Measurements from ENCODE around the gene KANTR. TPM values are rescaled to one million over a fixed set of nuclear protein-coding genes. Genes with fewer than 3 reads are reported as not detected.

KANTR gene
- total RNA-seq, 1 experiment from 2014 or later = 7.5 TPM

DNA sequence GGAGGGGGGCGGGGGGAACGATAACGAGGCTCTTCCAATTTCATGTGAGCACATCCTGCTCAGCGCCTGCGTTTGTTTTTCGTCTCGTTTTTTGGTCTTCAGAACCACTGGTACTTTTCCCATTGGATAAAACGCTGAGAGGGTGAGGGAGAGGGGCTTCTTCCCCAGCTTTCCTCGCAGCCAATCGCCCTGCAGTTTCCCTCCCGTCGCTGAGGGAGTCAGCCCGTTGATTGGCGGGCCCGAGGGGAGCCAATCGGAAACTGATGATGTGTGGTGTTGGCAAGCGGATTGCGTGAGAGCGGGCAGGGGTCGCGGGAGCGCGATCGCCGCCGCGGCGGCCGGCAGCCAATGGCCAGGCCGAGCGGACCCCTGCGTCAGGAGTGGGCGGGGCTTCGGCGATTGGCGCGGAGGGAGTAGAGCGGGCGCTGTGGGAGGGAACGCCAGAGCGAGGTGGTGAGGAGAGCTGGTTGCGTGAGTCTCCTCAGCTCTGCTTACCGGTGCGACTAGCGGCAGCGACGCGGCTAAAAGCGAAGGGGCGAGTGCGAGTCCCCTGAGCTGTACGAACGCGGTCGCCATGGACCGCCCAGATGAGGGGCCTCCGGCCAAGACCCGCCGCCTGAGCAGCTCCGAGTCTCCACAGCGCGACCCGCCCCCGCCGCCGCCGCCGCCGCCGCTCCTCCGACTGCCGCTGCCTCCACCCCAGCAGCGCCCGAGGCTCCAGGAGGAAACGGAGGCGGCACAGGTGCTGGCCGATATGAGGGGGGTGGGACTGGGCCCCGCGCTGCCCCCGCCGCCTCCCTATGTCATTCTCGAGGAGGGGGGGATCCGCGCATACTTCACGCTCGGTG is 11.8 kb upstream of the KANTR start, which contains the start of gene TSPYL2:
Gene TSPYL2, plus strand, starts transcription at position 443 of the 848 bp plus-strand sequence. Its CDS starts 132 bp downstream, at position 575.
- DNase-seq (ENCODE audit: low read depth, low spot score) (peak; percentile 85), ATAC-seq (peak; percentile 95)
- Histone ChIP-seq H2AFZ (ENCODE audit: low read depth, low read length, poor library complexity, severe bottlenecking) (no peak within 1 kb of the TSS), H3K9ac (ENCODE audit: low read length) (peak within 1 kb of the TSS; percentile 84), H3K4me3 (replicated peaks in 1 of 2; ENCODE audit: low read depth in 1 of 2, low read length in 2 of 2) (peak within 1 kb of the TSS; percentile 63 to 70), H3K4me1 (ENCODE audit: control insufficient read depth in 1 of 2, insufficient read depth in 2 of 2, low read length in 2 of 2) (peaks cover 0 to 7% of the 10 kb centered on the region in 2 experiments; a peak in 1 of 4 replicates), H3K9me3 (ENCODE audit: control insufficient read depth in 1 of 2, insufficient read depth in 1 of 2, low read depth in 1 of 2, low read length in 2 of 2) (no peaks in the 10 kb centered on the region), H3K27me3 (ENCODE audit: insufficient read depth, low read length) (no peaks in the 10 kb centered on the region), H3K9me2 (ENCODE audit: insufficient read depth) (no peaks in the 10 kb centered on the region), H3K27ac (ENCODE audit: low read depth, low read length) (peak within 1 kb of the TSS; percentile 51; the same call in 1 of the 2 replicates), H3K79me2 (ENCODE audit: insufficient read depth, low read length) (peaks cover 8% of the 10 kb centered on the region; the same call in 1 of the 2 replicates), H3K36me3 (ENCODE audit: control insufficient read depth in 1 of 2, insufficient read depth in 2 of 2, low read length in 2 of 2) (peaks cover 0 to 10% of the 10 kb centered on the region in 2 experiments; a peak in 1 of 4 replicates), H3K4me2 (ENCODE audit: low read length) (peak within 1 kb of the TSS; percentile 84), H4K20me1 (ENCODE audit: insufficient read depth) (no peaks in the 10 kb centered on the region)
- ChIA-PET POLR2A (interaction anchor here (0.7 to 1.5 kb wide), 8 partner anchors 8 to 143 kb away, joined by 3 to 25 read pairs (median 4); partner anchors contain the start of gene KANTR), CTCF (interaction anchor here (1.0 kb wide), 1 partner anchor 9 kb away, joined by 4 read pairs; no protein-coding TSS in a partner anchor), RAD21 (ENCODE audit: low non-redundant PET in 1 of 2, low total read pairs in 2 of 2, uncharacterized antibody in 2 of 2, unreplicated experiment in 2 of 2) (no interaction called here)
- BruUV-seq (replicated peaks) = no TSS peak
- TF ChIP-seq, protein P1, sequence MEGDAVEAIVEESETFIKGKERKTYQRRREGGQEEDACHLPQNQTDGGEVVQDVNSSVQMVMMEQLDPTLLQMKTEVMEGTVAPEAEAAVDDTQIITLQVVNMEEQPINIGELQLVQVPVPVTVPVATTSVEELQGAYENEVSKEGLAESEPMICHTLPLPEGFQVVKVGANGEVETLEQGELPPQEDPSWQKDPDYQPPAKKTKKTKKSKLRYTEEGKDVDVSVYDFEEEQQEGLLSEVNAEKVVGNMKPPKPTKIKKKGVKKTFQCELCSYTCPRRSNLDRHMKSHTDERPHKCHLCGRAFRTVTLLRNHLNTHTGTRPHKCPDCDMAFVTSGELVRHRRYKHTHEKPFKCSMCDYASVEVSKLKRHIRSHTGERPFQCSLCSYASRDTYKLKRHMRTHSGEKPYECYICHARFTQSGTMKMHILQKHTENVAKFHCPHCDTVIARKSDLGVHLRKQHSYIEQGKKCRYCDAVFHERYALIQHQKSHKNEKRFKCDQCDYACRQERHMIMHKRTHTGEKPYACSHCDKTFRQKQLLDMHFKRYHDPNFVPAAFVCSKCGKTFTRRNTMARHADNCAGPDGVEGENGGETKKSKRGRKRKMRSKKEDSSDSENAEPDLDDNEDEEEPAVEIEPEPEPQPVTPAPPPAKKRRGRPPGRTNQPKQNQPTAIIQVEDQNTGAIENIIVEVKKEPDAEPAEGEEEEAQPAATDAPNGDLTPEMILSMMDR (IDR thresholded peaks at IDR 0.05 in 2 of 3, conservative IDR thresholded peaks at IDR 0.05 in 1 of 3; ENCODE audit: borderline replicate concordance in 1 of 3, insufficient read depth in 1 of 3, low read depth in 2 of 3, low read length in 2 of 3) = no peak
- no peak for TF ChIP-seq SRF (IDR thresholded peaks at IDR 0.05; ENCODE audit: low read depth)
- TF ChIP-seq POLR2AphosphoS5 (IDR thresholded peaks at IDR 0.05; ENCODE audit: low read depth, low read length) = peak; percentile 95
- TF ChIP-seq EGR1 (IDR thresholded peaks at IDR 0.05; ENCODE audit: low read depth) = peak; percentile 53
- TF ChIP-seq SP1 (IDR thresholded peaks at IDR 0.05; ENCODE audit: low read depth) = peak; percentile 70
- TF ChIP-seq MAX (IDR thresholded peaks at IDR 0.05) = peak; percentile 43; the same call in 1 of the 2 replicates
- TF ChIP-seq SIN3A (IDR thresholded peaks at IDR 0.05; ENCODE audit: low read depth) = peak; percentile 68
- no peak for TF ChIP-seq TCF7L2 (IDR thresholded peaks at IDR 0.05; ENCODE audit: borderline replicate concordance, extremely low read depth, insufficient read depth, insufficient read length)
- no peak for TF ChIP-seq RAD21 (IDR thresholded peaks at IDR 0.05; ENCODE audit: low read depth)
- TF ChIP-seq, protein P2, sequence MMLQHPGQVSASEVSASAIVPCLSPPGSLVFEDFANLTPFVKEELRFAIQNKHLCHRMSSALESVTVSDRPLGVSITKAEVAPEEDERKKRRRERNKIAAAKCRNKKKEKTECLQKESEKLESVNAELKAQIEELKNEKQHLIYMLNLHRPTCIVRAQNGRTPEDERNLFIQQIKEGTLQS (IDR thresholded peaks at IDR 0.05) = no peak
- peak; percentile 97 for TF ChIP-seq POLR2A (IDR thresholded peaks at IDR 0.05; ENCODE audit: borderline replicate concordance, extremely low read depth, insufficient read depth, insufficient read length)
- TF ChIP-seq JUND (IDR thresholded peaks at IDR 0.05) = no peak
- TF ChIP-seq YY1 (IDR thresholded peaks at IDR 0.05; ENCODE audit: extremely low read depth, insufficient replicate concordance, low read depth, low read length) = no peak
- intact Hi-C loops (cut with micrococcal nuclease) = no loop called here
